Body of pancreas (tissue), 4 donors: Measurements from ENCODE around the gene ASB2. TPM values are rescaled to one million over a fixed set of nuclear protein-coding genes. Genes with fewer than 3 reads are reported as not detected.

Experiments used
- ATAC-seq: fragments of 150-250 bp; one replicate; pipeline ENCODE4 v1.9.1; 2016
- DNase-seq, 4 donors: peaks; one replicate each; pipeline ENCODE4 v3.0.0-alpha.2; 2019
- H3K27ac ChIP-seq, 4 donors: fragments of 200-600 bp; sonication (generic); 1 replicate in 3 of 4; 2 replicates in 1 of 4; pipeline versions ENCODE4 v1.5.1 to v1.6.1; 2016 to 2019; ENCODE audit warnings: mild to moderate bottlenecking in 1 of 4, mixed read lengths in 1 of 4, moderate library complexity in 1 of 4
- H3K27me3 ChIP-seq, 2 donors: fragments of 200-600 bp; sonication (generic); one replicate each; pipeline ENCODE4 v1.6.0; 2016; ENCODE audit warnings: mild to moderate bottlenecking in 1 of 2
- H3K36me3 ChIP-seq, 2 donors: fragments of 200-600 bp; sonication (generic); replicated peaks in 1 of 2; 2 replicates each; pipeline ENCODE4 v1.5.1; 2016; ENCODE audit warnings: low read depth in 2 of 2; ENCODE audit not compliant: insufficient read depth in 1 of 2
- H3K4me1 ChIP-seq: fragments of 200-600 bp; sonication (generic); one replicate; pipeline ENCODE4 v1.6.0; 2016
- H3K4me3 ChIP-seq, 2 donors: fragments of 200-600 bp; sonication (generic); 1 replicate in 1 of 2; 2 replicates in 1 of 2; pipeline ENCODE4 v1.5.1; 2016 to 2019
- H3K9me3 ChIP-seq, 3 donors: fragments of 200-600 bp; sonication (generic); 1 replicate in 2 of 3; 2 replicates in 1 of 3; pipeline ENCODE4 v1.5.1; 2016
- CTCF ChIP-seq, 7 experiments: fragments of 450-650 bp in 4 of 7; fragments of 200-600 bp in 3 of 7; sonication (generic) in 3 of 7; IDR thresholded peaks; one replicate each; pipeline ENCODE4 v1.5.1; 2016 to 2019; ENCODE audit warnings: antibody characterized with exemption in 7 of 7
- POLR2A ChIP-seq, 3 donors: fragments of 450-650 bp; IDR thresholded peaks; one replicate each; pipeline ENCODE4 v1.6.1; 2016; ENCODE audit warnings: antibody characterized with exemption in 3 of 3, mild to moderate bottlenecking in 2 of 3
- WGBS, 2 donors: methylation state at CpG; one replicate each; pipeline ENCODE4 v1.1.5; 2017; 5-methylcytosine and 5-hydroxymethylcytosine counted together
- intact Hi-C: fragments of 100-400 bp; cut with DNase I; formaldehyde crosslinking; loops from one replicate; pipeline ENCODE4 v1.15.1; 2023
- total RNA-seq, 2 donors: library from RNA; depleted of rRNA; stranded (reverse); fragments of >200 nt; gene quantifications; one replicate each; pipeline ENCODE4 v1.1.0, GENCODE V29; 2016

The ASB2 gene
- total RNA-seq, 2 donors from 2014 or later: 0.33 to 7.0 TPM

DNA sequence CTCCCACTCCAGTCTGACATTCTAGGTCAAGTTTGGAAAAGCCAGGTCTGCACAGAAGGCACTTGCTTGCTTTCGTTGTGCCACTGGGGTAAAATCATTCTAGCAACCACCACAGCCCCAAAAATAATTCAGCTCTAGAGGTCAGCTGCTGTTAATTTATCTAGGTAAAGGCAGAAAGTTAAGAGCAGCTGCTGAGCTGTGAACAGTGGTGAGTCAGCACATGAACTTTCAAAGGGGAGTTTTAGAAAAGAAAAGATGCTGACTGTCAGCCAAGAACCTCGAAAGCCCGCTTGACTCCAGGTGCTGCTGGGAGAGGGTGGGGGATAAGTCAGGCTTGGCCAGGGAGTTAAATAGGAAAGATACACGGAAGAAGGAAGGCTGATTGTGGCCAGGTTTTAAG, 33.4 kb upstream of the ASB2 start:
- Histone ChIP-seq H3K9me3 (no peaks in the 10 kb centered on the region), H3K36me3 (no peaks in the 10 kb centered on the region), H3K27me3 (no peaks in the 10 kb centered on the region), H3K4me1 (no peaks in the 10 kb centered on the region), H3K27ac (no peak overlapping the region), H3K4me3 (no peak overlapping the region)
- TF ChIP-seq CTCF (IDR thresholded peaks at IDR 0.05) (no peak), POLR2A (IDR thresholded peaks at IDR 0.05) (no peak)
- no peak for ATAC-seq
- DNase-seq: no peak
- WGBS, 2 donors: 21 to 35% methylated on average over 4 of the region's 4 CpGs
- intact Hi-C loops: no loop called here

DNA sequence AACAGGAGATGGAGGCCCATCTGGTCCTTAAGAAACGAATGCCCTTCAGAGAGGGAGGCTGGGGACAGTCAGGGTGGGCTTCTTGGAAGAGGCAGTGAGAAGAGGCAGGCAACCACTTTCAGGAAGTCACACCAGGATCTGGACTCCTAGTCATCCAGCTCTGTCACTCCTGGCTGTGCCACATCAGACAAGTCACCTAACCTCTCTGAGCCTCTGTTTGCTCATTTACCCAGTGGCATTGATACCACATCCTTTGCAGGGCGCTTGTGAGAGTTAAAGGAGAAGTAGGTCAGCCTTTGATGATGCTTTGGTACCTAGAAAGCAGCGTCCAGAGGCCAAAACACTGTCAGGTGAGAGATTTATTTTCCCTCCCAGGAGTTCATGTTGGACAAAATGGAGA, 31.9 kb upstream of the ASB2 start:
- TF ChIP-seq POLR2A (IDR thresholded peaks at IDR 0.05) (no peak), CTCF (IDR thresholded peaks at IDR 0.05) (no peak)
- Histone ChIP-seq H3K27me3 (no peaks in the 10 kb centered on the region), H3K36me3 (no peaks in the 10 kb centered on the region), H3K27ac (no peak overlapping the region), H3K9me3 (no peaks in the 10 kb centered on the region), H3K4me1 (no peaks in the 10 kb centered on the region), H3K4me3 (no peak overlapping the region)
- DNase-seq: no peak
- no peak for ATAC-seq
- intact Hi-C loops: no loop called here
- 65 to 92% methylated on average over 3 of the region's 3 CpGs for WGBS, 2 donors

- H3K9me3 ChIP-seq: no peaks in the 10 kb centered on the region
- H3K36me3 ChIP-seq: no peaks in the 10 kb centered on the region
- TF ChIP-seq POLR2A (IDR thresholded peaks at IDR 0.05) (no peak), CTCF (IDR thresholded peaks at IDR 0.05) (peak in 2 of 7 experiments; percentile 13 to 16)
- WGBS, 2 donors: 40 to 41% methylated on average over 14 of the region's 14 CpGs
- H3K27me3 ChIP-seq: no peaks in the 10 kb centered on the region
- ATAC-seq: no peak
- no peak overlapping the region for H3K27ac ChIP-seq
- no peaks in the 10 kb centered on the region for H3K4me1 ChIP-seq
- no peak overlapping the region for H3K4me3 ChIP-seq
- intact Hi-C loops: no loop called here
- DNase-seq: no peak
These were observed 29.1 kb upstream of the ASB2 start for GRCh38 chr14:94005324-94006073.

- H3K27ac ChIP-seq: no peak overlapping the region
- H3K4me3 ChIP-seq: no peak overlapping the region
- ATAC-seq (no peak), DNase-seq (no peak)
- H3K36me3 ChIP-seq: no peaks in the 10 kb centered on the region
- H3K9me3 ChIP-seq: no peaks in the 10 kb centered on the region
- intact Hi-C loops: loop anchor here (5.0 kb wide), 1 partner anchor 67 kb away; no protein-coding TSS in a partner anchor
- no peaks in the 10 kb centered on the region for H3K4me1 ChIP-seq
- no peaks in the 10 kb centered on the region for H3K27me3 ChIP-seq
- 54 to 61% methylated on average over 5 to 8 of the region's 8 CpGs for WGBS, 2 donors
- TF ChIP-seq POLR2A (IDR thresholded peaks at IDR 0.05): no peak
- no peak for TF ChIP-seq CTCF (IDR thresholded peaks at IDR 0.05)
These were observed 27.6 kb upstream of the ASB2 start for GRCh38 chr14:94004015-94004414.

- 65 to 75% methylated on average over 3 to 4 of the region's 4 CpGs for WGBS, 2 donors
- Histone ChIP-seq H3K4me1 (no peaks in the 10 kb centered on the region), H3K27me3 (no peaks in the 10 kb centered on the region), H3K27ac (no peak overlapping the region), H3K4me3 (no peak overlapping the region), H3K36me3 (no peaks in the 10 kb centered on the region), H3K9me3 (no peaks in the 10 kb centered on the region)
- no peak for DNase-seq
- no peak for ATAC-seq
- TF ChIP-seq CTCF (IDR thresholded peaks at IDR 0.05) (no peak), POLR2A (IDR thresholded peaks at IDR 0.05) (no peak)
- intact Hi-C loops: loop anchor here (5.0 kb wide), 1 partner anchor 66 kb away; no protein-coding TSS in a partner anchor
These were observed 27.0 kb upstream of the ASB2 start for GRCh38 chr14:94003397-94003796.
